ENCODE data around the gene MRPL21. TPM values are rescaled to one million over a fixed set of nuclear protein-coding genes. Genes with fewer than 3 reads are reported as not detected.

Gene MRPL21
- total and polyA plus RNA-seq, 2 of the 13 experiments (the other 11 are each of a cell fraction or from before 2014, with no cell fraction given), result 61.5 to 100 TPM

GRCh38 chr11:68842427-68843051 lies 61.1 kb downstream of the MRPL21 start (continued):
- TF ChIP-seq ZNF547 (CRISPR knock-in tag; IDR thresholded peaks at IDR 0.05) (no peak), ZNF678 (CRISPR knock-in tag; IDR thresholded peaks at IDR 0.05) (no peak), PRPF4 (IDR thresholded peaks at IDR 0.05; ENCODE audit: low read depth, low read length, poor library complexity, severe bottlenecking) (peak; percentile 3)
- TF ChIP-seq, protein P1, sequence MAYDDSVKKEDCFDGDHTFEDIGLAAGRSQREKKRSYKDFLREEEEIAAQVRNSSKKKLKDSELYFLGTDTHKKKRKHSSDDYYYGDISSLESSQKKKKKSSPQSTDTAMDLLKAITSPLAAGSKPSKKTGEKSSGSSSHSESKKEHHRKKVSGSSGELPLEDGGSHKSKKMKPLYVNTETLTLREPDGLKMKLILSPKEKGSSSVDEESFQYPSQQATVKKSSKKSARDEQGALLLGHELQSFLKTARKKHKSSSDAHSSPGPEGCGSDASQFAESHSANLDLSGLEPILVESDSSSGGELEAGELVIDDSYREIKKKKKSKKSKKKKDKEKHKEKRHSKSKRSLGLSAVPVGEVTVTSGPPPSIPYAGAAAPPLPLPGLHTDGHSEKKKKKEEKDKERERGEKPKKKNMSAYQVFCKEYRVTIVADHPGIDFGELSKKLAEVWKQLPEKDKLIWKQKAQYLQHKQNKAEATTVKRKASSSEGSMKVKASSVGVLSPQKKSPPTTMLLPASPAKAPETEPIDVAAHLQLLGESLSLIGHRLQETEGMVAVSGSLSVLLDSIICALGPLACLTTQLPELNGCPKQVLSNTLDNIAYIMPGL (CRISPR knock-in tag; IDR thresholded peaks at IDR 0.05; ENCODE audit: borderline replicate concordance in 1 of 2, low read depth in 1 of 2), result no peak

- BruUV-seq (replicated peaks), result no TSS peak
- in situ Hi-C loops (cut with HindIII; ENCODE audit: extremely low pct_ligation_motif_present, low pct_unique_long_range_greater_than_20kb), result no loop called here
- Histone ChIP-seq H3K9ac (ENCODE audit: insufficient read depth, low read depth, low read length) (peak within 1 kb of the TSS; percentile 47; the same call in 1 of the 2 replicates), H3K27ac (ENCODE audit: extremely low read length, insufficient read depth, low read length) (no peak within 1 kb of the TSS), H3K4me2 (ENCODE audit: low read depth, low read length) (peak within 1 kb of the TSS; percentile 89), H3K4me3 (replicated peaks in 1 of 3; ENCODE audit: insufficient read depth in 1 of 3, low read depth in 2 of 3, low read length in 3 of 3) (peak within 1 kb of the TSS; percentile 52 to 66 (median 61)), H4K20me1 (ENCODE audit: insufficient read depth, low read length) (peaks cover 11% of the 10 kb centered on the region), H3K27me3 (ENCODE audit: control insufficient read depth in 1 of 2, insufficient read depth in 2 of 2, low read length in 2 of 2) (peaks cover 0 to 5% of the 10 kb centered on the region in 2 experiments; a peak in 2 of 5 replicates), H3K36me3 (replicated peaks in 1 of 2; ENCODE audit: control insufficient read depth in 1 of 2, insufficient read depth in 2 of 2, low read length in 2 of 2) (no peaks in the 10 kb centered on the region), H2AFZ (ENCODE audit: low read length) (no peak within 1 kb of the TSS), H3K4me1 (ENCODE audit: insufficient read depth, low read length) (peaks cover 89% of the 10 kb centered on the region), H3K79me2 (ENCODE audit: insufficient read depth, low read length) (no peaks in the 10 kb centered on the region), H3K9me3 (ENCODE audit: low read length) (no peaks in the 10 kb centered on the region)
- no peak for FAIRE-seq
- peak; percentile 14 for ATAC-seq
- POLR2A ChIA-PET, result no interaction called here
- no peak for DNase-seq (ENCODE audit: low spot score)
- intact Hi-C loops (cut with micrococcal nuclease; ENCODE audit: unreplicated experiment), result no loop called here
- WGBS (ENCODE audit: low lambda C conversion rate), result 61% methylated on average over 27 of the region's 82 CpGs
- CTCF ChIA-PET (ENCODE audit: low intra/inter-chr PET ratio, low total read pairs), result no interaction called here
- TF ChIP-seq, protein P2, sequence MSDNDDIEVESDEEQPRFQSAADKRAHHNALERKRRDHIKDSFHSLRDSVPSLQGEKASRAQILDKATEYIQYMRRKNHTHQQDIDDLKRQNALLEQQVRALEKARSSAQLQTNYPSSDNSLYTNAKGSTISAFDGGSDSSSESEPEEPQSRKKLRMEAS (IDR thresholded peaks at IDR 0.05), result peak; percentile 51
- TF ChIP-seq TFDP1 (CRISPR knock-in tag; IDR thresholded peaks at IDR 0.05; ENCODE audit: borderline replicate concordance) (peak; percentile 29; the same call in 1 of the 2 replicates), THRA (CRISPR knock-in tag; IDR thresholded peaks at IDR 0.05; ENCODE audit: borderline replicate concordance) (no peak), IKZF1 (IDR thresholded peaks at IDR 0.05) (no peak), PRPF4 (IDR thresholded peaks at IDR 0.05; ENCODE audit: low read depth, low read length, poor library complexity, severe bottlenecking) (peak; percentile 69), PHF21A (CRISPR knock-in tag; IDR thresholded peaks at IDR 0.05) (0 out of 2 replicates have a peak, but pooled peaks have one; percentile 28), KLF16 (CRISPR knock-in tag; IDR thresholded peaks at IDR 0.05) (no peak), SAFB2 (CRISPR knock-in tag; IDR thresholded peaks at IDR 0.05; ENCODE audit: borderline replicate concordance, low read depth) (0 out of 2 replicates have a peak, but pooled peaks have one; percentile 31), ZFY (CRISPR knock-in tag; IDR thresholded peaks at IDR 0.05) (peak; percentile 41)
- TF ChIP-seq, protein P3, sequence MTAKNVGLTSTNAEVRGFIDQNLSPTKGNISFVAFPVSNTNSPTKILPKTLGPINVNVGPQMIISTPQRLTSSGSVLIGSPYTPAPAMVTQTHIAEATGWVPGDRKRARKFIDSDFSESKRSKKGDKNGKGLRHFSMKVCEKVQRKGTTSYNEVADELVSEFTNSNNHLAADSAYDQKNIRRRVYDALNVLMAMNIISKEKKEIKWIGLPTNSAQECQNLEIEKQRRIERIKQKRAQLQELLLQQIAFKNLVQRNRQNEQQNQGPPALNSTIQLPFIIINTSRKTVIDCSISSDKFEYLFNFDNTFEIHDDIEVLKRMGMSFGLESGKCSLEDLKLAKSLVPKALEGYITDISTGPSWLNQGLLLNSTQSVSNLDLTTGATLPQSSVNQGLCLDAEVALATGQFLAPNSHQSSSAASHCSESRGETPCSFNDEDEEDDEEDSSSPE (CRISPR knock-in tag; IDR thresholded peaks at IDR 0.05), result 0 out of 2 replicates have a peak, but pooled peaks have one; percentile 27
These were observed 61.8 kb downstream of the MRPL21 start, which contains the start of gene CPT1A for GRCh38 chr11:68841718-68842426. Gene CPT1A (minus strand): TSS chr11:68841916. CDS start chr11:68815474, 26,442 bp downstream.

Data from HepG2 (cell line).